AG09309 (cell line): ENCODE results near the gene NOXA1.

Experiments
- DNase-seq: peaks from one replicate; pipeline ENCODE4 v3.0.0-alpha.2; 2010; ENCODE audit warnings: low read depth
- H3K4me3 ChIP-seq: 2 replicates; pipeline ENCODE4 v1.5.1; 2011; ENCODE audit warnings: mild to moderate bottlenecking, low read depth, low read length, moderate library complexity; ENCODE audit not compliant: control insufficient read depth
- CTCF ChIP-seq: IDR thresholded peaks from 2 replicates; pipeline ENCODE4 v1.5.1; 2011; ENCODE audit warnings: mild to moderate bottlenecking, low read depth, low read length, inconsistent platforms; ENCODE audit not compliant: insufficient read depth, control insufficient read depth; ENCODE audit errors: missing control alignments

Gene NOXA1

GRCh38 chr9:137437691-137438590, 14.7 kb downstream of the NOXA1 start:
- DNase-seq = no peak
- no peak overlapping the region for H3K4me3 ChIP-seq
- no peak for TF ChIP-seq CTCF

DNA sequence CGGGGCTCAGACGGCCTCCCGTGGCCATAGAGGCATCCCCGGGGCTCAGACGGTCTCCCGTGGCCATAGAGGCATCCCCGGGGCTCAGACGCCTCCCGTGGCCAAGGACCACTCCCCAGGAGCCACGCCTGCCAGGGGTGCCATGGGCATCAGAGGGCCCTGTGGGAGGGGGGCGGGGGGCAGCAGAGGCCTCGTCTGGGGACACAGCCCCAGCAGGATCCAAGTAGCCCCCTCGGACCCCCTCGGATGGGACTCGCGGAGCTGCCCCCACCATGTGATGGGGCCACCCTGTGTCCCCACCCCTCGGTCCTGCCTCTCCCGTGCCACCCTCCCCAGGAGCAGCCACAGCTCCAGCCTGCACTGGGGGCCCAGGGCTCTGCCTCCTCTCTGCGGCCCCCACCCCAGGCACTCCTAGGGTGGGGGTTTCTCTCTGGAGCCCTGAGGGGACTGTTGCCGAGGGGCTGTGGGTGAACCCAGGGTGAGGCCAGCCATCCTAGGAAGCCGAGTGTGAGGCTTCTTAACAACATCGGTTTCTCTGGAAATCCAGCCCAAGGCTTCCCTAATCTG, 15.5 kb downstream of the NOXA1 start:
- DNase-seq = no peak
- no peak for TF ChIP-seq CTCF
- H3K4me3 ChIP-seq = no peak overlapping the region

GRCh38 chr9:137439158-137439714, 16.0 kb downstream of the NOXA1 start:
- no peak for TF ChIP-seq CTCF
- no peak for DNase-seq
- H3K4me3 ChIP-seq = no peak overlapping the region

GRCh38 chr9:137441289-137441934, 18.2 kb downstream of the NOXA1 start, which contains the start of gene ENTPD8:
Gene ENTPD8 (minus strand): TSS chr9:137441357. CDS start chr9:137438285, 3,072 bp downstream.
- TF ChIP-seq CTCF = no peak
- no peak for DNase-seq
- no peak within 1 kb of the TSS for H3K4me3 ChIP-seq

DNA sequence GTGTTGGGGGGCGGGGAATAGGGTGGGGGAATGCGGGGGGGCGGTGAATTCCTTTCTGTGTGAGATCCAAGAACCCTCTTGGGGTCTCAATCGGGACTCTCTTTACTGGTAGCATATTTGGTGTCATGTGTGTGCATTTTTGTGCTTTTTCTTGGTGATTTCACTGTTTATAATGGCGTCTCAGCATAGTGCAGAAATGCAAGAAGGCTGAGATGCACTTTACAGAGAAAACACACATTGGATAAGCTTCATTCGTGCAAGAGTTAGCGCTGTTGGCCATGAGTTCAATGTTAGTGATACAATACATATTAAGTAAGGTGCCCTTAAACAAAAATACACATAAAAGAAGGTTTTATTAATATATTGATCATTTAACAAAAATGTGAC, 18.7 kb downstream of the NOXA1 start:
- no peak for TF ChIP-seq CTCF
- no peak overlapping the region for H3K4me3 ChIP-seq
- no peak for DNase-seq

GRCh38 chr9:137444106-137444790, 21.1 kb downstream of the NOXA1 start:
- TF ChIP-seq CTCF = no peak
- DNase-seq = no peak
- no peak overlapping the region for H3K4me3 ChIP-seq
